ENCODE data around the gene CELF2.

The CELF2 gene

DNA sequence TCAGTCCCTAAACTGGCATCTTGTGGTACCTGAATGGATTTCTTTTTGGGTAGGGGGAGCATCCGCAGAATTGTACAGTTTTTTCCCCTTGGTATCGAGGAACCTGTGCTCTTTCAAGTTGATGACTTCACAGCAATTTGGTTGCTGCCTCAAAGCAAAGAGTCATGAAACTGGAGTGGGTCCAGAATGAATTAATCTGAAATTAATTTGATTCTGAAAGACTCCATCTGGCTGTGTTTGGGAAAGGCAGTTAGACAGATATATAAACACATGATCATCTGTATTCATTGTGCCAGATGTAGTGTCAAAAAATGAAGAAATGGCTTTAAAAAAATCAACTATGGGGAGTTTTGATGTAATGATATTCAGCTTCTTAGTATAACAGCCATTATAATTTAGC, 136.1 kb downstream of the CELF2 start:
- DNase-seq (ENCODE audit: low read depth) = no peak
- H3K4me3 ChIP-seq (replicated peaks; ENCODE audit: low read depth, low read length) = no peak overlapping the region
- TF ChIP-seq CTCF (IDR thresholded peaks at IDR 0.05; ENCODE audit: low read length, missing control alignments) = no peak

GRCh38 chr10:11154333-11154732, 136.7 kb downstream of the CELF2 start:
- no peak overlapping the region for H3K4me3 ChIP-seq (replicated peaks; ENCODE audit: low read depth, low read length)
- DNase-seq (ENCODE audit: low read depth) = no peak
- TF ChIP-seq CTCF (IDR thresholded peaks at IDR 0.05; ENCODE audit: low read length, missing control alignments) = no peak

GRCh38 chr10:11154849-11155498, 137.3 kb downstream of the CELF2 start:
- no peak for DNase-seq (ENCODE audit: low read depth)
- no peak overlapping the region for H3K4me3 ChIP-seq (replicated peaks; ENCODE audit: low read depth, low read length)
- TF ChIP-seq CTCF (IDR thresholded peaks at IDR 0.05; ENCODE audit: low read length, missing control alignments) = no peak

GRCh38 chr10:11156480-11156879, 138.8 kb downstream of the CELF2 start:
- no peak for TF ChIP-seq CTCF (IDR thresholded peaks at IDR 0.05; ENCODE audit: low read length, missing control alignments)
- DNase-seq (ENCODE audit: low read depth) = no peak
- no peak overlapping the region for H3K4me3 ChIP-seq (replicated peaks; ENCODE audit: low read depth, low read length)

DNA sequence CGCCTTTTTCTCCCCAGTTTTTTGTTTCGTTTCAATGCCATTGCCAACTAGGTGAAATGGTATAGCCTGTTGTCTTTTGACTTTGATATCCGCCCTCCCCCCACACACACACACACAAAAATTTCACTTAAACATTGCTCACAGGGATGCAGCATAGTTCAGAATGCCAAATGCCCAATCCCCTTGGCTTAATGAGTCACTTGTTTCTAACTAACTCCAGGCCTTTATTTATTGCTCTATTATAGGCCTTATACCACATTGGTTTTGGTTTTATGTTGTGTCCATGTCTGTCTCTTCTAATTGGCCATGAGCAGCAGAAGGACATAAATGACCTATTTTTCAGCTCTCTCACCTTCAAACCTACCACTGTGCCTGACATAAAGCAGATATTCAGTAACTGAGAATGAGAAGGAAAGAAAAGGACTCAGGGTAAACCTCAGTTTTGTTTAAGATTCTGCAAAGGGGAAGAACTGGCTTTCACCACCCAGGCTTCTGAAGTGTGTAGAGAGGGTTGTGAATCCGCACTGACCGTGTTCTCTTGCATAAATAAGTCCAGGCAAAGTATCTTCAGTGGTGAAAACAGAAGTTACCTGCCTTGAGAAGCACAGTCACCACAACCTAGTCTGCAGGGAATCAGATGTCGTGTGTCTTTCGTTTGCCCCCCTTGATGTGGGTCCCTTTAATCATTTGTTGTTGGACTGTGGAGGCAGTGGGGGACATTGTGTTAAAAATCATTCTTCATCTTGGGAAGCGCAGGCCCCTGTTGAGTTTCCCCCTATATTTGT, 139.8 kb downstream of the CELF2 start:
- TF ChIP-seq CTCF (IDR thresholded peaks at IDR 0.05; ENCODE audit: low read length, missing control alignments) = no peak
- no peak for DNase-seq (ENCODE audit: low read depth)
- no peak overlapping the region for H3K4me3 ChIP-seq (replicated peaks; ENCODE audit: low read depth, low read length)

- TF ChIP-seq CTCF (IDR thresholded peaks at IDR 0.05; ENCODE audit: low read length, missing control alignments) = no peak
- DNase-seq (ENCODE audit: low read depth) = no peak
- H3K4me3 ChIP-seq (replicated peaks; ENCODE audit: low read depth, low read length) = no peak overlapping the region
Measured at GRCh38 chr10:11158080-11158479, 140.4 kb downstream of the CELF2 start.
